HepG2 (cell line): ENCODE measurements around the gene ZNF653.

Source experiments
- EP300 ChIP-seq, 3 experiments: sonication (generic) in 1 of 3; formaldehyde crosslinking in 1 of 3; IDR thresholded peaks; 2 replicates each; pipeline versions ENCODE4 v1.5.1 to v1.6.1; 2011 to 2020; ENCODE audit warnings: low read depth in 2 of 3, low read length in 2 of 3, borderline replicate concordance in 1 of 3, improper control_type of control experiment in 1 of 3, mild to moderate bottlenecking in 1 of 3, missing genetic modification reagents in 1 of 3, moderate library complexity in 1 of 3
- GABPB1 ChIP-seq: IDR thresholded peaks from 2 replicates; pipeline ENCODE4 v1.6.1; 2016; ENCODE audit warnings: mild to moderate bottlenecking, missing genetic modification reagents, moderate library complexity, missing compliant biosample characterization
- MAFK ChIP-seq, 2 experiments: IDR thresholded peaks in 1 of 2; conservative IDR thresholded peaks in 1 of 2; 2 replicates each; pipeline ENCODE4 v1.6.1; 2011; ENCODE audit warnings: improper control_type of control experiment in 2 of 2, low read length in 2 of 2
- NFE2L1 ChIP-seq: sonication (generic); formaldehyde crosslinking; IDR thresholded peaks from 2 replicates; pipeline ENCODE4 v1.4.0; 2020; ENCODE audit warnings: missing genetic modification reagents, mild to moderate bottlenecking, borderline replicate concordance
- POLR2AphosphoS2 ChIP-seq: IDR thresholded peaks from 2 replicates; pipeline ENCODE4 v1.6.1; 2011; ENCODE audit warnings: low read depth, low read length, improper control_type of control experiment
- POLR2AphosphoS5 ChIP-seq: IDR thresholded peaks from 2 replicates; pipeline ENCODE4 v1.6.1; 2012; ENCODE audit warnings: low read depth, low read length
- ZMAT3 ChIP-seq: sonication (generic); formaldehyde crosslinking; conservative IDR thresholded peaks from 2 replicates; pipeline ENCODE4 v1.7.0; 2021; ENCODE audit warnings: missing genetic modification reagents
- TF ChIP-seq, protein P1 (sequence below): IDR thresholded peaks from 2 replicates; pipeline ENCODE4 v1.6.1; 2016; ENCODE audit warnings: low read depth, control low read depth
- TF ChIP-seq, protein P2 (sequence below): fragments of 450-650 bp; IDR thresholded peaks from 2 replicates; pipeline ENCODE4 v1.6.1; 2017

DNA sequence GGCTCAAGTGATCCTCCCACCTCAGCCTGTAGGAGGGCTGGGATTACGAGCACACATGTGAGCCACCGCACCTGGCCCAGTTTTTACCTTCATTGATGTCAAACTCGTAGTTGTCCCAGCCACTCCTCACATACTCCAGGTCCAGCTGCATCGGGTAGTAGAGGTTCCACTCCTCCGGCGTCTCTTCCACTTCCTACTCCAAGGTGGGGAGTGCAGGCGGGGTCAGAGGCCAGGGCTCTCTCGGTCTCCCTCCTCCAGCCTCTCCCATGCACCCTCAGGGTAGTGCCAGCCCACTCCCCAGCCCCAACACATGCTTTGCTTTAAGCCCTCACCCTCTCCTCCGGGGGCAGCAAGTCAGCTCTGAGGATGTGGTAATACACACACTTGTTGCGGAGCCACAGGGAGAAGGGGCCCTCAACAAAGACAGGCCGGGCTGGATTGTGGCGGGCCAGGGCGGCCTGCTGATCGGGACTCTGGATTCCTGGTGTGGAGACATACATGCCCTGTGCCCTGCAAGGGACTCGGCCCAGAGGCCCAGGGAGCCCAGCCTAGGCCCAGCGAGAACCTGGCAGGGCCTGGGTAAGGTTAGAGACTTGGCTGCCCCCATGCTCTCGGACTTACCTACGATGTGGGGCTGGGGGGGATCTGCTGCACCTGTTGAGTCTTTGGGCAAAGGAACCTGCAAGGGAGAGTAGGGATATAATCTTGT, 1.9 kb upstream of the ZNF653 start:
- TF ChIP-seq MAFK (conservative IDR thresholded peaks at IDR 0.05 in 1 of 2, IDR thresholded peaks at IDR 0.05 in 1 of 2; ENCODE audit: low read length in 2 of 2) (no peak), ZMAT3 (CRISPR knock-in tag) (no peak), POLR2AphosphoS2 (no peak), GABPB1 (no peak), POLR2AphosphoS5 (no peak), EP300 (IDR thresholded peaks at IDR 0.05; ENCODE audit: low read depth in 2 of 2, low read length in 2 of 2) (no peak), EP300 (CRISPR knock-in tag; IDR thresholded peaks at IDR 0.05; ENCODE audit: borderline replicate concordance) (no peak), NFE2L1 (CRISPR knock-in tag) (no peak)
- TF ChIP-seq, protein P1, sequence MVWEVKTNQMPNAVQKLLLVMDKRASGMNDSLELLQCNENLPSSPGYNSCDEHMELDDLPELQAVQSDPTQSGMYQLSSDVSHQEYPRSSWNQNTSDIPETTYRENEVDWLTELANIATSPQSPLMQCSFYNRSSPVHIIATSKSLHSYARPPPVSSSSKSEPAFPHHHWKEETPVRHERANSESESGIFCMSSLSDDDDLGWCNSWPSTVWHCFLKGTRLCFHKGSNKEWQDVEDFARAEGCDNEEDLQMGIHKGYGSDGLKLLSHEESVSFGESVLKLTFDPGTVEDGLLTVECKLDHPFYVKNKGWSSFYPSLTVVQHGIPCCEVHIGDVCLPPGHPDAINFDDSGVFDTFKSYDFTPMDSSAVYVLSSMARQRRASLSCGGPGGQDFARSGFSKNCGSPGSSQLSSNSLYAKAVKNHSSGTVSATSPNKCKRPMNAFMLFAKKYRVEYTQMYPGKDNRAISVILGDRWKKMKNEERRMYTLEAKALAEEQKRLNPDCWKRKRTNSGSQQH (CRISPR knock-in tag) = no peak
- TF ChIP-seq, protein P2, sequence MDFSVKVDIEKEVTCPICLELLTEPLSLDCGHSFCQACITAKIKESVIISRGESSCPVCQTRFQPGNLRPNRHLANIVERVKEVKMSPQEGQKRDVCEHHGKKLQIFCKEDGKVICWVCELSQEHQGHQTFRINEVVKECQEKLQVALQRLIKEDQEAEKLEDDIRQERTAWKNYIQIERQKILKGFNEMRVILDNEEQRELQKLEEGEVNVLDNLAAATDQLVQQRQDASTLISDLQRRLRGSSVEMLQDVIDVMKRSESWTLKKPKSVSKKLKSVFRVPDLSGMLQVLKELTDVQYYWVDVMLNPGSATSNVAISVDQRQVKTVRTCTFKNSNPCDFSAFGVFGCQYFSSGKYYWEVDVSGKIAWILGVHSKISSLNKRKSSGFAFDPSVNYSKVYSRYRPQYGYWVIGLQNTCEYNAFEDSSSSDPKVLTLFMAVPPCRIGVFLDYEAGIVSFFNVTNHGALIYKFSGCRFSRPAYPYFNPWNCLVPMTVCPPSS = no peak
